T-helper 1 cell (primary cell): ENCODE results near the gene DCP1B.

Experiments used
- DNase-seq, 5 donors: peaks; one replicate each; pipeline ENCODE4 v3.0.0-alpha.2; 2012 to 2020

The DCP1B gene

DNA sequence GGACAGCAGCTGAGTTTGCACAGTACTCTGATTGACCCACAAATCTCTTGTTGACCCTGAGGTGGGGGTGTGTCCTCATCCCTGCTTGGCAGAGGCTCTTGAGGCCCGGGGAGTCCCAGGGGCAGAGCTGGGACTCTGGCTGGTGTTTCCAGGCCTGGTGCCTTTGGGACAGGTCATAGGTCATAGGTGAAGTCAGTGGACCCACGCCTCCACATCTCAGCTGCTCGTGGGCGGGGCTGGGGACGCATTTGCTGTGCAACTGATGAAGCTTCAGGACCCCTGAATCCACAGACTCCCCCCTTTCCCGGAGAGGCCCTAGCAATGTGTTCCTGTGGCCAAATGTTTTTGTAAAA, 85.4 kb downstream of the DCP1B start:
- no peak for DNase-seq

DNA sequence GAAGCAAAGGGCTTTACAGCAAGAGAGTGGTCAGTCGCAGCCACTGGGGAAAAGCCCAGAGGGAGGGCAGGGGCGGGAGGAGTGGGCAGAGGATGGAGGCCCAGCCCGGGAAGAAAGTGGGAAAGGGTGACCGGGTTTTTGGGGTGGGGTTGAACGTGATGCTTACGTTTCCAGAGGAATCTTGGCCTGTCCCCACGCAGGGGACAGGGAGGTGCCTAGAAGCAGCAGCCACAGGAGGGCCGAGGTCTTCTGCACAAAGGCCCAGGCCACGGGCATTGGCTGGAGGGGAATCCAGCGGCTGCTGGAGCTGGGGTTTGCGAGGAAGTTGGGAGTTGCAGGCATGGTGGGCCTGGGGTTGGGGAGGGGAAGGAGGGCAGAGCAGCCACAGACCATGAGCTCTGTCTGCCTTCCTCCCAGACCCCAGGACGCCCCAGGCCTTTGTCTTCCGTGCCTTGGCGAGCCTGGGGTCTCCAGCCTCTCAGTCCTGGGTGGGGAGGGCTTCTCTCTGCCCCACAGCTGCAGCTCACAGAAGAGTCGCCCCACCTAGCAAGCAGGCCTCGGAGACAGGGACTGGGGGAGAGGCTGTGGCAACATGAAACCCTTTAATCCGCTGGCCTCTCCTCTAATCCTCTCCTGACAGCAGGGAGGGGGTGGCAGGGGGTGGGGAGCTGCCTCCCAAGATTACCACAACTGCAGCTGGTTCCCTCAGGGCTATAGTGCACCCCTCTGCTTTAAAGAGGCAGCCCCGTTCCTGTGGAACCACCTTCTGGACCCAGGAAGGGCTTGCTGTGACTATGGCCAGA, 86.0 kb downstream of the DCP1B start, which contains the start of gene CACNA2D4:
CACNA2D4 (minus strand) TSS at position 572 of the 803 bp plus-strand sequence; CDS start at position 393, 179 bp downstream.
- DNase-seq, result no peak

DNA sequence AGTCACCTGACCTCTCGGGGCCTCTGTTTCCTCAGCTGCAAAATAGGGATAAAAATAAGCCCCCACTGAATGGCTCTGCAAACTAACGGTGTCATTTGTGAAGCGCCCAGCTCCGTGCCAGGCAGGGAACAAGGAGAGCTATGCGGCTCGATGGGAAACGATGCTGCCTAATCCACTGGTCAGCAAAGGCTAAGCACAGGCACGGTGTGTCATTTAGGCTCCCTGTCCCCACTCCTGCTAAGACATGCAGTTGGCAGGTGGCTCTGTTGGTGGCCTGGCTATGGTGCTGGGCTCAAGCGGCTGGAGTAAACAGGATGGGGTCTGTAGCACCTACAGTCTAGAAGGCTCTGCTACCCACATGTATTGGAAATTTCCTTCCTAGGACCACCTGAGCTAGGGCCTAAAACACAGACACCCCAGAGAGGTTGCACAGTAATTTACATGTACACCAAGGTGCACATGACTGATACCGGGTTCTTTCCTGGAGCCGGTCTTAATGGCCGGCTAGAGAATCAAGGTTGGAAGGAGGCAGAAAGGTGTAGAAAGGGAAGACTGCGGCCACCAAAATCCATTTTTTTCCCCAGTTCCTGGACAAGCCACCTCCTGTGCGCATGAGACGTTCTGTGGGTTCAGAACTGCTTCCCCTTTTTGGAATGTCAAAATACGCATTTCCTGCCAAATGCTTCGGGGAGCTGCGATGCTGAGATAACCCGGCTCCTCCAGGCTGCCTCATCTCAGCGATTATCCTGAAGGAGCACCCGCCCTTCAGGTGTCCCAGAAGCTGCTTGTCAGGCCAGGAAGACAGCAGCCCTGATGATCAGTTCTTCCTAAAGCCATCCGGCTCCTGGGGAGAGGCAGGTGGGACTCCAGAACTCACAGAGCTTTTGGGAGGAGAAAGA, 86.8 kb downstream of the DCP1B start:
- DNase-seq, result no peak

GRCh38 chr12:1916371-1917171, 87.7 kb downstream of the DCP1B start:
- DNase-seq, result no peak

DNA sequence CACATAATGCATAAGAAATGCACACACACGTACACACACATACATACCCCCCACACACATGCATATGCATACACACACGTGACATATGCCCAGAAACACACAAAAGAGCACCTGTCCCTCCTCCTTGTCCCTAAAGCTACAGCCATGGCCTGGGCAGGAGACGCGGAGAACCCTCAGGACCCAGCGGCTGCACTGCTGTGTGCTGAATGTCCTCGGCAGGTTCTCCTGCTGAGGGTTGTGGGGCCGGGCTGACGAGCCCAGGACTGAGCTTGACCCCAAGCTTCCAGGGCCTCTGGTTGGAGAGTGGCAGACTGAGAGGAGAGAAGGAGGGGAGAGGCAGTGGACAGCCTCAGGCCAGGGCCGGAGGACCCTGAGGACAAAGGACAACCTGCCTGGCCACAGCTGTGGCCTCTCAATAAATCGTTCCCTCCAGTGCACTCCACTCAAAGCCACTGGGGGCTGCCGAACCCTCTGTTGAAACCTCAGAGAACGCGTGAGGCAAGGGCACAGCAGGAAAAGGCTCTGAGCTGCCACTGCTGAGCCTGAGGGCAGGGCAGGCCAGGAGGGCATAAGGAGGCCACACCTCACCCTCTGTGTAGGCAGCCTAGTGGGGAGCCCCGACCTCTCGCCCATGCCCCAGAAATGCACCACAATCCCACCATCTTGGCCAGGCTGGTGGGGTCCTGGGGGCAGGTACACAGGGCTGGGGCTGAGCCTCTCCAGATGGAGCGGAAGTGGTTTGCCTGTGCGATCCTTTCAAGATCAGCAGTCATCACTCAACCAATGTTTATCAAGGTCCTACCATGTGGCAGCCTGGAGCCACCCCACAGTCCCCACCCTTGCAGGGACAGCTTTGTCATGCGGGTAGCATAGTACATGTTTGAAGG, 88.9 kb downstream of the DCP1B start:
- peak in 2 of 5 donors; percentile 12 to 59 for DNase-seq

- DNase-seq, result no peak
Observed at GRCh38 chr12:1914114-1914911, 89.9 kb downstream of the DCP1B start.

GRCh38 chr12:1913377-1914113, 90.7 kb downstream of the DCP1B start:
- DNase-seq, result no peak

- no peak for DNase-seq
Observed at GRCh38 chr12:1912580-1913376, 91.5 kb downstream of the DCP1B start.

GRCh38 chr12:1911598-1912575, 92.4 kb downstream of the DCP1B start:
- no peak for DNase-seq

GRCh38 chr12:1910468-1910867, 93.8 kb downstream of the DCP1B start:
- DNase-seq, result no peak

DNA sequence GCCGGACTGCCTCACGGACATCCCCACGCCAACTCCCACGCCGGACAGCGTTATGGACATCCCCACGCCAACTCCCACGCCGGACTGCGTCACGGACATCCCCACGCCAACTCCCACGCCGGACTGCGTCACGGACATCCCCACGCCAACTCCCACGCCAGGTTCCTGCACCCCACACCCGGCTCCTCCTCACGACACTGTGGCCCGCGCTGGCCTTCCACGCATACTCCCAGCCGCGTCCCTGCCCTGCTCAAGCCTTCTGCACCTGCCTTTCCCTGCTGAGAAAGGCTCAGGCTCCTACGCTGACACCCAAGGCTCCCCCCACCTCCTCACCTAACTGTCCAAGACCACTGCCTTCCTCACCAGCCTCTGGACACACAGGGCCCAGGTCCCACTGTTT, 95.5 kb downstream of the DCP1B start:
- no peak for DNase-seq

- peak in 1 of 5 donors; percentile 6 for DNase-seq
Observed at GRCh38 chr12:1907652-1908611, 96.3 kb downstream of the DCP1B start.

DNA sequence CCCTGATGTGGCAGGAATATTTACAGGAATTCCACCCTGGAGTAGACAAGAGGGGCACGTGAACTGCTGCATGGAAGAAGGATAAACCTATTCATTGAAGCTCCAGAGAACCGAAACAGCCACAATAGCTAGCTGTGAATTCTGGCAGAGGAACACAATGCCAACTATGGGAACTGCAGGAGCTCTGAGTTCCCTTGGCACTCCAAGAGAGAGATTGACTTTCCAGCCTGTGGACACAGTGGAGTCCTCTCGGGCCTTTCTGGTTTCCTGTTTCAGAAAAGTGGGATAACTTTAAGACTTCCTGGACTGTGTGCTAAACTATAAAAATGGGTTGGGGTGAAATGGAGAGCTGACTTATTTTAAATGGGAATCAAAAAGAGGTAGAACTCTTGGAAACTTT, 97.7 kb downstream of the DCP1B start:
- no peak for DNase-seq

- DNase-seq, result no peak
Observed at GRCh38 chr12:1904875-1905274, 99.4 kb downstream of the DCP1B start.

DNA sequence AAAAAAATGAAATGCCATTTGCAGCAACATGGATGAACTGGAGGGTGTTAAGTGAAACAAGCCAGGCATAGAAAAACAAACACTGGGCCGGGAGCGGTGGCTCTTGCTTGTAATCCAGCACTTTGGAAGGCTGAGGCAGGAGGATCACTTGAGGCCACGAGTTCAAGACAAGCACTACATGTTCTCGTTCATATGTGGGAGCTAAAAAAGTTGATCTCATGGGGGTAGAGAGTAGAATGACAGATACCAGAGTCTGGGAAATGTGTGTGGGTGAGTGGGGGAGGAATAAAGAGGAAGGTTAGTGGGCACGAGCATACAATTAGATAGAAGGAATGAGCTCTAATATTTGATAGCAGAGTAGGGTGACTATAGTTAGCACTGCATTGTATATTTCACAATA, 107.3 kb downstream of the DCP1B start:
- DNase-seq, result no peak
